Right lung (tissue), 5 donors: ENCODE results near the gene FAHD1. TPM values are rescaled to one million over a fixed set of nuclear protein-coding genes. Genes with fewer than 3 reads are reported as not detected.
A peak's percentile ranks its signal among the peaks of the same experiment; 100 is the strongest.

Experiments used
- DNase-seq, 2 donors: peaks; one replicate each; pipeline ENCODE4 v3.0.0-alpha.2; 2013
- polyA plus RNA-seq, 5 donors: library from polyadenylated mRNA; unstranded; fragments of 120-200 nt; gene quantifications; one replicate each; pipeline versions ENCODE4 v1.2.1 to v1.2.3, GENCODE V29; 2013; ENCODE audit warnings: inconsistent platforms in 1 of 5, low replicate concordance in 1 of 5; ENCODE audit not compliant: insufficient read length in 5 of 5, insufficient read depth in 1 of 5

FAHD1 gene
- polyA plus RNA-seq, 5 donors: 16.2 to 25.2 (median 16.9) TPM

GRCh38 chr16:1812732-1813163 is 14.3 kb upstream of the FAHD1 start:
- DNase-seq: peak; percentile 76 to 81

- no peak for DNase-seq
These were observed 11.5 kb upstream of the FAHD1 start for GRCh38 chr16:1815461-1815860.

GRCh38 chr16:1816396-1817275 is 10.4 kb upstream of the FAHD1 start:
- DNase-seq: no peak

GRCh38 chr16:1817276-1817589 is 9.8 kb upstream of the FAHD1 start:
- DNase-seq: no peak

DNA sequence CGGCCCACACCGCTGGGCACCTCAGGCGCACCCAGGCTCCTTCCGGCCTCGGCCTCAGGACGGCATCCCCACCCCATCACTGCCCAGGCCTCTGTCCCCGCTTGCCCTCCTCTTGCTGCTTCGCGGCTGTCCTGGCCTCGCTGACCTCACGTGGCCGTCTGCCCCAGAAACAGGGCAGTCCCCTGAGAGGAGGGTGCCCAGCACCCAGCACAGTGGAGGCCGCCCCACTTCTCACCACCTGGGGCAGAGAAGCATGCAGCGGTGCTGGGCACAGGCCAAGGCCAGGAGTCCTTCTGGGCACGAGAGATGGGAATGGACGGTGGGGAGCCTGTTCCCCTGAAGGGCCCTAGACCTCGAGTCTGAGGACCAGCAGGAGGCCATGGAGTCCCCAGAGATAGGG is 9.3 kb upstream of the FAHD1 start:
- DNase-seq: no peak

GRCh38 chr16:1818204-1818872 is 8.7 kb upstream of the FAHD1 start:
- DNase-seq: no peak

GRCh38 chr16:1818873-1819525 is 8.0 kb upstream of the FAHD1 start:
- no peak for DNase-seq

GRCh38 chr16:1819611-1820010 is 7.4 kb upstream of the FAHD1 start:
- DNase-seq: no peak

DNA sequence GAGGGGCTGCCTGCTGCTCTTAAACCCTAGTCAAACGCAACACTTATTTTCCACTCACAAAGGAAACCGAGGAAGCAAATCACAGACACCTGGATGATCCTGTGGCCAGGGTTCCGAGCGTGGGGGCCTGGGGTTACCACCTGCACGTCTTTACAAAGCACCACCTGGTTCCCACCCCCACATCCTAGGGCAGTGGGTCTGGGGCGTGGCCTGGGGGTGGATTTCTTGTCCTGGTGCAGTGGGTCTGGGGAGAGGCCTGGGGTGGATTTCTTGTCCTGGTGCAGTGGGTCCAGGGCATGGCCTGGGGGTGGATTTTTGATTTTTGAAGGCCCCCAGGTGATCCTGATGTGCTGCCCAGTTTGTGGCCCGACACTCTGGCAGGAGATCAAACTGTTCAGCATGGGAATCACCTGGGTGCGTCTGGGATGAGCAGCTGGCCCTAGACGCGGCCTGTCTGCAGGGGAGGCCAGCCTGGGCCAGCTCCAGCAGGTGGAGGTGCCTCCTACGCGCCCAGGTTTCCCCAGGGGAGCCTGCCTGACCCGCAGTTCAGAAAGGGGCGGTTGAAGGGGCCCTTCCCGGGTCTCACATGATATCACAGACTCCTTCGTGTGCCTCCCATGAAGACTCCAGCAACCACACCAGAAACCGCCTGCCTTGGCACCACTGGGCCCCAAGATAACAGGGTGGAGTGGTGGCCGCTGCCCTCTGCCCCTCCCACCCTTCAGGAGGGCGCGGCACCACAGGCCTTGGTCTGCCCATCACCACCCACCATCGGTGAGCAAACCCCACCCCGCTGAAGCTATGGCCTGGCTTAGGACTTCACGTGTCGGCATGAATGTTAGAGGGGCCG is 6.7 kb upstream of the FAHD1 start:
- DNase-seq: no peak

- no peak for DNase-seq
These were observed 6.1 kb upstream of the FAHD1 start for GRCh38 chr16:1820946-1821290.

DNA sequence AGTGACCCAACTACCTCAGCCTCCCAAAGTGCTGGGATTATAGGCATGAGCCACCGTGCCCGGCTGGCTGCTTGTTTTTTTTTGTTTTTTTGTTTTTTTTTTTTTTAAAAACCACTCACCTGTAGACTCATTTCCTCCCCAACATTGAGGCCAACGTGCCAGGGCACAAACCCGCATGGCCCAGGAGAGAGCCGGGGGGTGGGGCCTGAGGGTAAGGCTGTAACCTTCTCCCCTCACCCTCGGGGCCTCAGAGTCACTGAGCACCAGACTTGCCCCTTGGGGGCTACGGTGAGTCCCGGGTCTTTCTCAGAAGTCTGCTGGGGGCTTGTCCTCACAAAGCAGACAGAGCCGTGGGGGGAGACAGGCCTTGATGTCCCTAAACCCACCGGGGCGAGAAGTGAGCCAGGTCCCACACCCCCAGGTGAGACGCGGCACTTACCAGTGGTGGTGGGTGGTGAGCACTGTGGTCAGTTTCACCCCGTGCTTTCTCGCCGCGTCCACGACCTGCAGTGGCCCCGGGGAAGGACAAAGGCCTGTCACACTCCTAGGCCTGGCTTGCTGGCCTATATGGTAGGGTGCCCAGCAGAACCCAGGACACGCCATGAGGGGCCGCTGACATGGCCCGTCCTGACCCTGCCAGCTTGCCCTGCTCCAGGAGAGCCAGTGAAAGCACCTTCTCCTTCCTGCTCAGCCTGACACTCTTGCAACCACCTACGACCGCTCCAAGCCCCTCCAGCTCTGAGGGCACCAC is 5.0 kb upstream of the FAHD1 start:
- no peak for DNase-seq

DNA sequence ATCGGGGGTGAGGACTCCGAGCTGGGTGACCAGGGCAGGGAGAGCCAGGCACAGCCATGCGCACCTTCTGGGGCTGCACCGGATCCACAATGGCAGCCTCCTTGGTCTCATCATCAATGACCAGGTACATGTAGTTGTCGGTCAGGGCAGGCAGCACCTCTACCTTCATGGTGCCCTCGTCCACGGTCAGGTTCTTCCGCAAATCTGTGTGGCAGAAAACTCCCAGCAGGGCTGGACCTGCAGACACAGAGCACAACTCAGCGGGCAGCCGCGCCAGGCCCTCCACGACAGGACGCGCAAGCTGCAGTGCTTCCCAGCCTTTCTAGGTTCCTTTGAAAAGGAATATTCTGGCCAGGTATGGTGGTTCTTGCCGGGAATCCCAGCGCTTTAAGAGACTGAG is 4.2 kb upstream of the FAHD1 start:
- DNase-seq: no peak

DNA sequence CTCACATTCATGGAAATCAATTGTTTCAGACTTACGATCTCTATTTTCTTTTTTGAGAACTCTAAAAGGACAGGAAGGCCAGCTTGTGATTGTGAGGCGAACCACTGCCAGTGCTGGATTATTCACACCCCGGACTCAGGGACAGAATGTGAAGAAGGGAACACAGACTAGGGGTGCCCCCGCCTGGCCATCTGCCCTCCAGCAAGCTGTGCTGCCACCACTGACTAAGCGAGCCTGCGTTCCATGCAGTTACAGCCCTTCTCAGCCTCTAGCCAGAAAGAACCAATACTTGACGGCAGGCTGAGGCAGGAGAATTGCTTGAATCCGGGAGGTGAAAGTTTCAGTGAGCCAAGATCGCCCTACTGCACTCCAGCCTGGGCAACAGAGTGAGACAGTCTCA is 3.2 kb upstream of the FAHD1 start:
- DNase-seq: peak in 1 of 2 donors; percentile 20

- DNase-seq: no peak
These were observed 1.6 kb upstream of the FAHD1 start for GRCh38 chr16:1825381-1825863.

DNA sequence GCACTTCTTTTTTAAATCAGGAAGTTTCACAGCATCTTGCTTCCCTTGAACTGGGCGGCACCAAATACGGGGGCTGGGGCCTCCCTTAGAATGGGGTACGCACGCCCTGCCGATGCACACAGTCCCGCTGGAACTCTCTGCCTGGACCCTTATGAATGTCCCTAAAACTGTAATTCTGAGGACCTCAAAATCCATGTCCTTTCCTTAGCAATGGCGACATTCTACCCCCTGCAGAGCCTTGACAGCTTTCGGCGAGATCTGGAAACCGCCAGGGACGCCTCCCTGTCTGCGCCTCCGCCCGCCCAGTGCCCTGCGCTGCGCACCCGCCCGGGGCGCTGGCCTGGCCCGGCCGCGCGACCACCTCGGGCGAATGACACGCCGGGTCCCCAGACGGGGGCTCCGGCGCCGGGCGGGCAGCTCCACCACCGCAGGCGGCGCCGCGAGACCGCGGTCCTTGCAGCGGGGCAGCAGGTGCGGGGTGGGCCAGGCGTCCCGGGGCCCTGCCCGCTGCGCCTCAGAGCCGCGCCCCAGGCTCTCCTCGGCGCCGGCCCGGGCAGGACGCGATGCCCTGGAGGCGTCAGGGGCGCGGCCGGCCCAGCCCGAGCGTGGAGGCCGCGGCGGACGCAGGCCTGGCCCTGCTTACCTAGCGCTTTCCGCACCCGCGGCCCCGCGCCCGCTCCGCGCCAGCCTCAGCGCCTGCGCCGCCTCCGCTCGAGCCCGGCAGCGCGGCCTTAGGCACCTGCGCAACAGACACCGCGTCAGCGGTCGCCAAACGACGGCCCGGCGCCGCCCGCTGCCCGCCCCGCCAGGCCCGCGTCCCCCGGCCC is 929 bp upstream of the FAHD1 start:
- DNase-seq: peak; percentile 17 to 26

- no peak for DNase-seq
These were observed 1.8 kb downstream of the FAHD1 start for GRCh38 chr16:1828645-1829410.

GRCh38 chr16:1830213-1830612 is 3.2 kb downstream of the FAHD1 start:
- no peak for DNase-seq

DNA sequence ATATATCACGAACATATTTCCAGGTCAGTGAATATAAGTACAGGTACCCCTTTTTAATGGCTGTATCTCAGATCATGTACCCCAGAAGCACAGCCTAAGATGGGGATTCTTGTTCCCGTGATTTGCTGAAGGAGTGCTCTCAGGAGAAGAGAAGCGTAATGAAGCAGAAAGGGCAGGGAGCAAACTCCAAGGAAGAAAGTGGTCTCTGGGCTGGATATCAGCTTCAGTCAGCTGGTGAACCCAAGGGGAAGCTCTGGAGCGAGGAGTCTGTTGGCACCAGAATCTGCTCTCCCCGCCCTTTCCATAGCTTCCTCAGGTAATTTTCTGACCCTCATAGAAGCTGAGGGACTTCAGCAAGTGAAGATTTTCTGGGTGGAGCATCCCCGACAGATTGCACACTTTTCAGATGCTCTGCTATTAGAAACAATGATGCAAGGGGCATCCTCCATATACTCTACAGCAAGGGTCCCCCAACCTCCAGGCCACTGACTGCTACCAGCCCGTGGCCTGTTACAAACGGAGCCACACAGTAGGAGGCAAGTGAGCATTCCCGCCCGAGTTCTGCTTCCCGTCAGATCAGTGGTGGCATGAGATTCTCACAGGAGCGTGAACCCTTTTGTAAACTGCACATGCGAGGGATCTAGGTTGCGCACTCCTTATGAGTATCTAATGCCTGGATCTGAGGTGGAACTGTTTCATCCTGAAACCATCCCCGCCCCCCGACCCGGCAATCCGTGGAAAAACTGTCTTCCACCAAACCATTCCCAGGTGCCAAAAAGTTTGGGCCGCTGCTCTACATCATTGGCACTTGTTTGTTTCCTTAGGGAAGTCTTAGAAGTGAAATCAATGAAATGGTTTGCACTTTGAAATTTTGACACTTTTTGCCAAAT is 4.4 kb downstream of the FAHD1 start:
- no peak for DNase-seq
